Mucosa of rectum (tissue), 2 donors: ENCODE data around the gene APOL3.
"Not testable (repeated sequence)": the region's sequence is repeated elsewhere in the genome, so short reads cannot be mapped to it uniquely, and the experiment has no call there.

Experiments used
- H3K27ac ChIP-seq, 2 donors: one replicate each; pipeline ENCODE4 v1.7.0; 2013; ENCODE audit warnings: inconsistent platforms in 2 of 2, low read depth in 2 of 2, low read length in 2 of 2
- H3K27me3 ChIP-seq, 2 donors: one replicate each; pipeline ENCODE4 v1.7.0; 2013; ENCODE audit warnings: low read length in 2 of 2; ENCODE audit not compliant: control insufficient read depth in 2 of 2, insufficient read depth in 2 of 2
- H3K36me3 ChIP-seq, 2 donors: one replicate each; pipeline ENCODE4 v1.7.0; 2013; ENCODE audit warnings: low read length in 2 of 2; ENCODE audit not compliant: control insufficient read depth in 2 of 2, insufficient read depth in 2 of 2
- H3K4me1 ChIP-seq, 2 donors: one replicate each; pipeline ENCODE4 v1.7.0; 2013; ENCODE audit warnings: low read length in 2 of 2, mild to moderate bottlenecking in 1 of 2; ENCODE audit not compliant: control insufficient read depth in 2 of 2, insufficient read depth in 2 of 2
- H3K4me3 ChIP-seq, 2 donors: one replicate each; pipeline ENCODE4 v1.7.0; 2013; ENCODE audit warnings: low read length in 2 of 2
- H3K9ac ChIP-seq, 2 donors: one replicate each; pipeline ENCODE4 v1.7.0; 2013; ENCODE audit warnings: low read length in 2 of 2, low read depth in 1 of 2, mild to moderate bottlenecking in 1 of 2
- H3K9me3 ChIP-seq, 2 donors: one replicate each; pipeline ENCODE4 v1.7.0; 2013; ENCODE audit warnings: low read length in 2 of 2; ENCODE audit not compliant: control insufficient read depth in 2 of 2
- donor health status: healthy.
- donor health status: Normal muscosa, but diverticular disease.

The APOL3 gene

DNA sequence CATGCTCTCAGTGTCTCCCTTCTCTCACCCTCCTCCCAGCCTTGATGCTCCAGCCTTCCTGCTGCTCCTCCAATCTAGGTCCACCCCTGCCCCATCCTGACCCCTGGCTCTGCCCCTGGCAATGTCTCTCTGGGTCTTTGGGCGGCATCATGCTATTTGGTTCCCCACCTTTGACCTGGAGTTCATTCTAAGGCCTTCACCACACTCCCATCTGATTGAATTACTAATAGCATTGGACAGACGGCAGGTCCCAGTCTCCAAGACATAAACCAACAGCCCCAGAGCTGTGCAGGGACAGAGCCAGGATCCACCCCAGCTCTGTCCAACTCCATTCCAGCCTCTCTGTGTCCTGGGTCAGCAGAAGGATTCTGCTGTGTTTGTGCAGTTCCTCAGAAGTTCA lies 33.8 kb upstream of the APOL3 start:
- Histone ChIP-seq H3K27ac (no peak overlapping the region), H3K9me3 (no peaks in the 10 kb centered on the region), H3K36me3 (no peaks in the 10 kb centered on the region), H3K4me1 (peaks cover 4% of the 10 kb centered on the region in 2 donors), H3K9ac (no peak overlapping the region), H3K4me3 (no peak overlapping the region), H3K27me3 (no peaks in the 10 kb centered on the region)

GRCh38 chr22:36193577-36193976 lies 33.0 kb upstream of the APOL3 start:
- H3K4me3 ChIP-seq, result no peak overlapping the region
- H3K4me1 ChIP-seq, result peaks cover 4% of the 10 kb centered on the region in 2 donors
- no peak overlapping the region for H3K9ac ChIP-seq
- H3K27me3 ChIP-seq, result no peaks in the 10 kb centered on the region
- H3K36me3 ChIP-seq, result no peaks in the 10 kb centered on the region
- no peak overlapping the region for H3K27ac ChIP-seq
- no peaks in the 10 kb centered on the region for H3K9me3 ChIP-seq

GRCh38 chr22:36193171-36193570 lies 32.6 kb upstream of the APOL3 start:
- H3K27ac ChIP-seq, result no peak overlapping the region
- no peak overlapping the region for H3K4me3 ChIP-seq
- H3K9ac ChIP-seq, result no peak overlapping the region
- peaks cover 4% of the 10 kb centered on the region in 2 donors for H3K4me1 ChIP-seq
- no peaks in the 10 kb centered on the region for H3K27me3 ChIP-seq
- no peaks in the 10 kb centered on the region for H3K9me3 ChIP-seq
- no peaks in the 10 kb centered on the region for H3K36me3 ChIP-seq

- H3K4me1 ChIP-seq, result peaks cover 2 to 4% of the 10 kb centered on the region in 2 donors
- no peak overlapping the region for H3K4me3 ChIP-seq
- H3K36me3 ChIP-seq, result no peaks in the 10 kb centered on the region
- H3K27me3 ChIP-seq, result no peaks in the 10 kb centered on the region
- H3K27ac ChIP-seq, result no peak overlapping the region
- H3K9ac ChIP-seq, result no peak overlapping the region
- no peaks in the 10 kb centered on the region for H3K9me3 ChIP-seq
Observed at GRCh38 chr22:36192542-36192941, 32.0 kb upstream of the APOL3 start.

- H3K27ac ChIP-seq, result peak overlapping the region in 1 of 2 donors; percentile 16
- peaks cover 0 to 4% of the 10 kb centered on the region in 2 donors for H3K4me1 ChIP-seq
- H3K27me3 ChIP-seq, result no peaks in the 10 kb centered on the region
- no peaks in the 10 kb centered on the region for H3K9me3 ChIP-seq
- H3K36me3 ChIP-seq, result no peaks in the 10 kb centered on the region
- no peak overlapping the region for H3K9ac ChIP-seq
- no peak overlapping the region for H3K4me3 ChIP-seq
Observed at GRCh38 chr22:36191106-36191836, 30.7 kb upstream of the APOL3 start.

- H3K9me3 ChIP-seq, H3K4me1 ChIP-seq, H3K36me3 ChIP-seq, H3K27me3 ChIP-seq, H3K4me3 ChIP-seq, H3K27ac ChIP-seq, H3K9ac ChIP-seq: not testable (repeated sequence)
Observed at GRCh38 chr22:36187862-36188261, 27.3 kb upstream of the APOL3 start.

DNA sequence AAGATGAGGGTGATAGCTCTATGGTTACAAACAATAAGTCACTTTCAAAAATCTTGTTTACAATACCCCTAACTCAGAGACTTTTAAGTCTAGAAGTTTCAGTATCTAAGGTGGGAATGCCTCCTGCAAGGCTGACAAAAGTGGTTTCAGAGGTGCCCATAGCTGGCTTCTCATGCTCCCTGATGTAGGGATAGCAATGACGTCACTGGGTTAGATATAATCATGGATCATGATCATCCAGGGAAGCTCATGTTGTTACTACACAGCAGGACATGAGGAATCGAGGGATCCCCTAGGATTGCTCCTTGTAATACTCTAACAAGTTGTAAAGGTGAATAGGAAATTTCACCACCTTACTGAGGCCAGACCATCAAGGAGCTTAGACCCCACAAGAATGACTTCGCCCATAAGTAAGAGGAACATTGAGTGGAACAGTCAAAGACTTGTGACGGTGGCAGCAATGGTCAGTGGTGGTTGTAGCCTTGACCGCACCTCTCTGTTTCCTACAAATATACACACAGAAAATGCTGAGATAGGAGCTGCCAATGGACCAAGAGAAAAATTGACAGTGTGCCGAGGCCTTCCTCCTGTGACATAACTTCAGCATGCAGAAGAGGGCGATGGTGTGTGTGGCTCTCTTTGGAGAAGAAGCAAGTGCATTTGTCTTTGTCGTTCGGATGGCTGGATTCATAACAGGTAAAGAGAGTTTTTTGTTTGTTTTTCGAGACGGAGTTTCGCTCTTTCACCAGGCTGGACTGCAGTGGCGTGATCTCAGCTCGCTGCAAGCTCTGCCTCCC lies 25.5 kb upstream of the APOL3 start:
- Histone ChIP-seq H3K9me3 (no peaks in the 10 kb centered on the region), H3K36me3 (no peaks in the 10 kb centered on the region), H3K4me1 (no peaks in the 10 kb centered on the region), H3K27me3 (no peaks in the 10 kb centered on the region), H3K9ac (no peak overlapping the region), H3K4me3 (no peak overlapping the region), H3K27ac (no peak overlapping the region)

DNA sequence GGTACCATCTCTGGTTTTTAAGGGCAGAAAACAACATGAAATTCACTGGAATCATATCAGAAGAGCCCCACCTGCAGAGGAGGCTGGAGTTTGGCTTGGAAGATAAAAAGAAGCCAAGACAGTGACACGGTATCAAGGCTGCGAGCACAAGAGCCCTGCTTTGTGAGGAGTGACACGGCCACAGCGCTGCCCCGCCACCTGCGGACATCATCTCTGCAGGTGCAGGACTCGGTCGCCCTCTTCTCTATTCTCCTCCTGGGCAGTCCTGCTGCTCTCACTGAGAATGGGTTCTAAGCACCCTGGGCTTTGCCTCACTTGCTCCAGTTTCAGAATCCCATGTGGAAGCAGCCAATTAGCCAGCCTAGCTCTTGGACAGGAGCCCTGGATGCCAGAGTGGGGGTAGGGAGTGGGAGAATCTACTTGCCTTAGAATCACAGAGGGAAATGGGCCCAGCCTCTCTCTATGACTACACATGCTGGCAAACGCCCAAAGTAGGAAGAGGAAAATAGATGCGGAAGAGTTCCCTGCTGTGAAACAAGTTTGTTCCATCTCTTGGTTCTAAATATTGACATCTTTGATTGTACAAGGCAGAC lies 24.0 kb upstream of the APOL3 start:
- Histone ChIP-seq H3K9ac (no peak overlapping the region), H3K27ac (no peak overlapping the region), H3K27me3 (no peaks in the 10 kb centered on the region), H3K4me1 (no peaks in the 10 kb centered on the region), H3K9me3 (no peaks in the 10 kb centered on the region), H3K36me3 (no peaks in the 10 kb centered on the region), H3K4me3 (no peak overlapping the region)

GRCh38 chr22:36183446-36183845 lies 22.9 kb upstream of the APOL3 start:
- Histone ChIP-seq H3K4me1 (no peaks in the 10 kb centered on the region), H3K9ac (no peak overlapping the region), H3K27me3 (no peaks in the 10 kb centered on the region), H3K36me3 (no peaks in the 10 kb centered on the region), H3K4me3 (no peak overlapping the region), H3K9me3 (no peaks in the 10 kb centered on the region), H3K27ac (no peak overlapping the region)

DNA sequence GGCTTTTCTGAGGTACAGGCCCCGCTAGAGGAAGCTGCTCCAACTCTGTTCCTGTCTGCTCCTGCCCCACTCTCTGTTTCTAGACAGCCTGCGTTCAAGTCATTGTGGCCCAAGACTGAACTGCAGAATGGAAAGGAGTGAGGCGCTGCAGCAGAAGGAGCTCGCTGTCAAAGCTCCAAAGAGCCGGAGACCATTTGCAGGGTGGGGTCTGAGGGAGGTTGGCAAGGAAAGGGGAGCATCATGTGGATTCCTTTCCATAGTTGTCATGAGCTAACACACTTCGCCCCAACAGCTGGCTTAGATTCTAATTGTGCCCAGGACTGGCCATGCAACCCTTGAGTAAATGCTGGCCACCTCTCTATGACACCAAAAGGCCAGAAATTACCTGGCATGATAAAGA lies 22.3 kb upstream of the APOL3 start:
- Histone ChIP-seq H3K4me3 (no peak overlapping the region), H3K27me3 (no peaks in the 10 kb centered on the region), H3K27ac (no peak overlapping the region), H3K9ac (no peak overlapping the region), H3K9me3 (no peaks in the 10 kb centered on the region), H3K4me1 (no peaks in the 10 kb centered on the region), H3K36me3 (no peaks in the 10 kb centered on the region)
